GM18511 (cell line): ENCODE measurements around the gene BNIP5.
"Not testable (repeated sequence)": the region's sequence is repeated elsewhere in the genome, so short reads cannot be mapped to it uniquely, and the experiment has no call there.

ENCODE experiments used
- ATAC-seq: cut with Tn5 transposase; IDR thresholded peaks from one replicate; pipeline ENCODE4 v1.9.1; 2021; ENCODE audit warnings: mild to moderate bottlenecking, moderate library complexity; ENCODE audit not compliant: unreplicated experiment

BNIP5 gene

DNA sequence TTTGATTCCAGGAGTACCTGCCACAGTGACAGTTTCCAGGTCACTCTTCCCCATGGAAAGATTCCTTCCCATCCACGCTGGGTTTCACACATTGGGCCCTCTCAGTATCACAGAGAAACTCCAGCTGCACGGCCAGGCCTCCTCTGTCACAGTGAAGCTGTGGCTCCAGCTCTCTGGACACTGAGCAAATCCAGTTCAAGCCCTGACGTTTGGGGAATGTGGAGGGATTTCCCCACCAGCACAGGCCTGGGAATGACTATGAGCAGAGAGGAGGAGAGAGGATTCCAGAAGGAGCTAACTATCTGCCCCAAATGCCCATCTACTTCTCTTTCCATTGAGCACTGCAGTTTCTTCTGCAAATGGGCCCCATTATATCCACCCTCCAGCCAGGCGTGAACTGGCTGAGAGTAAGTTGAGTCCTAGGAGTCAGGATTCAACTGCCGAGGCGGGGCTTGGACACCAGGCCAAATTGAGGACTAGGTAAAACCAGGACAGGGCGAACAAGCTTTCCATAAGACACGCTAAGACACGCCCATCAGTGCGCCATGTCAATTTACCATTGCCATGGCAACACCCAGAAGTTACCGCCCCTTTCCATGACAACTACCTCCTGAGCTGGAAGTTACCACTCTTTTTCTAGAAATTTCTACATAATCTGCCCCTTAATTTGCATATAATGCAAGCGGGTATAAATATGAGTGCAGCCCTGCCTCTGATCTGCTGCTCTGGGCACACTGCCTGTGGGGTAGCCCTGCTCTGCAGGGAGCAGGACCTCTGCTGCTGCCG, 9.2 kb upstream of the BNIP5 start:
- no peak for ATAC-seq

DNA sequence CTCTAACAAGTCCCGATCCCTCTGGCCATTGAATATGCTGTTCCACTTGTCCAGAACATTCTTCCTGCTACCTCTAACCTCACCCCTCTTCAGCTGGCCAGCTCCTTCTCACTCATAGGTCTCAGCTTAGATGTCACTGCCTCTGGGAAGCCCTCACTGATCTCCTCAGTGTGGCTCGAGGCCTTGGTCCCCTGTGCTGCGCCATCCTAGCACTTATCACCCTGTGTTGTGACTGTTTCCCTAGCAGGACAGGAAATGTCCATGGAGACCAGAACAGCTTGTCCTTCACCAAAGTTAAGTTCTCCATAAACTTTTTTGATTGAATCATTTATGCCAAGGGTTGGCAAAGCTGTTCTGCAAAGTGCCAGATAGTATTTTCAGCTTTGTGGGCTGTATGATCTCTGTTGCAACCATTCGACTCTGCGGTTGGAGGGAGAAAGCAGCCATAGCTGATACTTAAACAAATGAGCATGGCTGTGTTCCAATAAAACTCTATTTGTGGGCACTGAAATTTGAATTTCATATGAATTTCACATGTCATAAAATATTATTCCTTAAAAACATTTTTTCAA, 6.5 kb upstream of the BNIP5 start:
- no peak for ATAC-seq

DNA sequence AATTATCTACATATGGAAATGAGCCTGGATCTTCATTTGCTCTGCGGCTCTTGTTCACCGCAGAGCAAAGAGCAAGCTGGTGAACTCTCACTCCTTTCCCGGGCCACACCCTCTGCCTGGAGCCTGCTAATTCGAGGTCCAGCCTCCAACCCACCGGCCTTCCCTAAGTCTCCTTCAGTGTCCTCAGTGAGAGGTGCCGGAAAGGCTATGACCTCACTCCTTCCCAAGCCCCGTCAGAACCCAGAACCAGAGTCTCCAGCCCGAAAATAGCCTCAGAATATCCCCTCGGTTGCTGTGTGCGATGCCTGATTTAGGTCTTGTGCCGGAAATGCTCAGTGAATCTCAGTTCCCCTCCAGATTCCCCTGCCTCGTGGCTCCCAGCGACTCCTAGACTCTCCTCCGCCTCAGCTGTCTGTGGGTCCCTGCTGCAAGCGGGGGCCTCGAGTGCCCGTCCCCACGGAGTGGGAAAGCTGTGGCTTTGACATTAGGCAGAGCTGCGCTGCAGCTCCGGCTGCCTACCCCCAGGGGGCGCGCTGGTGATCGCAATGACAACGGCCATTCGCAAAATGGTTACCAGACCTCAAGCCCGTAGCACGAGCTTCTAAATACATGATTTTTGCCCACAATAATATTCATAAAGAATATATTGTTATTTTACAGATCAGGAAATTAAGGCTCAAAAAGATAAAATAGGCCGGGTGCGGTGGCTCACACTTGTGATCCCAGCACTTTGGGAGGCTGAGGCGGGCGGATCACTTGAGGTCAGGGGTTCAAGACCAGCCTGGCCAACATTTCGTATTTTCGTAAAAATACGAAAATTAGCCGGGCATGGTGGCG, 4.1 kb upstream of the BNIP5 start:
- ATAC-seq, result no peak

DNA sequence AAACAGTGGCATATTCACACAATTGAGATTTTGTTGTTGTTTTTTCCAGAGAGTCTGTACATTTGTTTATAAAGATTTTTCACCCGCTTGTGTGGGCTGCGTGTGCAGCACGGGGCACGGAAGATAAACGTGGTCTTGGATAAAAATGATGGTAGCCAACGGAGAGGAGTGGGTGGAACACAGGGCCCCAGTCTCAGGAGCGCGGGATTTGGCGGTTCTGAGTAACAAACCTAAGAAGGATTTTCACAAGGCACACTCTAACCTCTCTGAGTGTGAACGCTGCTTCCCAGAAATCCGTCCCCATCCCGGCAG, 3.6 kb upstream of the BNIP5 start:
- ATAC-seq, result no peak

DNA sequence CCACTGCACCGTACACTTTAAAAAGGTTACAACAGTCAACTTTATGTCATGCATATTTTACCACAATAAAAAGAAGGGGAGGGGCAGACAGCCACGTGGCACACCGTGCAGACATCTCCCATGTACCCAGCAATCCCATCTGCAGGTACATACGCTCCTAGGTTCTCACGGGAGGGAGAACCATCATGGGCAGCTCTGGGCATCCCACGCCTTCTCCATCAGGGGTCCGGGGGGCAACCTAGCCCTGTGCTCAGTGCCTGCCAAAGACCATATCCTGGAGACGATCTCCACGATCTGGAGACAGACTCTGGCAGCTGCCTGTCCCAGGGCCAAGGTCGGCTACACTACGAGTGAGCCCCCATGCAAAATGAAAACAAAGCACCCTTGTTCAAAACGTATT, 2.5 kb upstream of the BNIP5 start:
- ATAC-seq, result no peak

DNA sequence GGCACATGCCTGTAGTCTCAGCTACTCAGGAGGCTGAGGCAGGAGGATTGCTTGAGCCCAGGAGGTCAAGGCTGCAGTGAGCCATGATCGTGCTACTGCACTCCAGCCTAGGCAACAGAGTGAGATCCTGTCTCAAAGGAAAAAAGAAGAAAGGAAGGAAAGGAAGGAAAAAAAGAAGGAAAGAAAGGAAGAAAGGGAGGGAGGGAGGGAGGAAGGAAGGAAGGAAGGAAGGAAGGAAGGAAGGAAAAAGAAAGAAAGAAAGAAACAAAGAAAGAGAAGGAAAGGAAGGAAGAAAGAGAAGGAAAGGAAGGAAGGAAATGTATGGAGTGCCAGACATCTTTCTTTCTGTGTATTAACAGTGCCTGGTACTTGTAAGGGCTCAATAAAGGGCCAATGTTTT, 1.5 kb upstream of the BNIP5 start:
- not testable (repeated sequence) for ATAC-seq

DNA sequence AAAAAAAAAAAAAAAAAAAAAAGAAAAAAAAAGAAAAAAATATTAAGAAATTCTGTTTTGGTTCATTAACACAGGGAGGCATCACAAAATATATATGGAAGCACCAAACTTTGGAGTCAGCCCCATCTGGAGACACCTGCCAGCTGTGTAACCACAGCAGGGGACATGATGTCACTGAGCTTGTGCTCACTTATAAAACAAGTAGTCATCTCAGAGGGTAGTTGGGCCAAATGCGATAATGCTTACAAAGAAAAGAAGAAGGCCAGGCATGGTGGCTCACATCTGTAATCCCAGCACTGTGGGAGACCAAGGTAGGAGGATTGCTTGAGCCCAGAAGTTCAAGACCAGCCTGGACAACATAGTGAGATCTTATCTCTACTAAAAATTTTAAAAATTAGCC, 1.1 kb upstream of the BNIP5 start:
- no peak for ATAC-seq

DNA sequence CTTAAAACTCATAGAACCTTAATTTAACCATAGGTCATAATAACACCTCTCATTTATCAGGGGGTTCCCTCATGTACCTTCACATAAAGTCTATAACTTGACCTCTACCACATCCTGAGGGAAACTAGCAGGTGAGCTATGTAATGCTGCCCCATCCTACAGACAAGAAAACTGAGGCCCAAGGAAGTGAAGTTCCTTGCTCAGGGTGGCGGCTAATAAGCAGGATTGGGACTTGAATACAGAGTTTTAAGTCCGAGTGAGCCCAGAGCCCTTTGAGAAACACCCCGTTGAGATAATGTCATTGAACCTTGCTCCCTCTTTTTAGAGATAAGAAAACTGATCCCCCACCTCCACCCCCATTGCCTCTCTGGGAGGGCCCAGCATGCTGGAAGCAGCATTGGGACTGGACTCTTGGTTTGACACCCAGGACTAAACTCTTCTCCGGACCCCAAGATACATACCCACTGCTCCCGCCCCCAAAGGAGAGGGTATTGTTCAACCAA, 429 bp downstream of the BNIP5 start:
- ATAC-seq, result no peak

DNA sequence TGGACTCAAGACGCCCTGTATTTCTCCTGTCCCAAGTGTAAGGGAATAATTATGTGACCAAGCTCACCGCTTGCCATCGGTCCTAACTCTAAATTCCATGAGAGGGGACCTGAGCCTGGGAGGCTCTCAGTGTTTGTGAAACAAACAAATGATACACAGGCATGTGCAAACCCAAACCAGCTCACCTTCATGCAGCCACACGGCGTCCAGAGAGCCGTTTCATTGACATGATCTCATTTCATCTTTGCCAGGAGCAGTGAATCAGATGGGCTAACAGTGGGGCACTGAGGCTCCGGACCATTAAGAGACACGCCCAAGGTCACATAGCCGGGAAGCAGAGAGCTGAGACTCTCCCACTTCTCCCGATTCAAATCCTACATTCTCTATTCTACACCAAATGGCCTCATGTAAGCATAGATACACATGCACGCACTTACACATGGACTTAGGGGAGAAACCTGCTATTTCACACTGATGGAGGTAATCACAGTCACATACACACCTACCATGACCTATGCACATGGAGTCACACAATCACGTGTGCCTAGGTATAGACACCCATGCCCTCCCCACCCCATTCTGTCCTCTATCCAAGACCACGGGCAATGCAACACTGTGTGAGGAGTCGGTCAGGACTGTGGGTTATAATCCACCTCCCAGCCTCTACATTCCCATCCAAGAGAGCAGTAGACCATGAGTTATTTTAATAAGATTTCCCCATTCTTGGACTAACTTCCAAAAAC, 1.1 kb downstream of the BNIP5 start:
- no peak for ATAC-seq

DNA sequence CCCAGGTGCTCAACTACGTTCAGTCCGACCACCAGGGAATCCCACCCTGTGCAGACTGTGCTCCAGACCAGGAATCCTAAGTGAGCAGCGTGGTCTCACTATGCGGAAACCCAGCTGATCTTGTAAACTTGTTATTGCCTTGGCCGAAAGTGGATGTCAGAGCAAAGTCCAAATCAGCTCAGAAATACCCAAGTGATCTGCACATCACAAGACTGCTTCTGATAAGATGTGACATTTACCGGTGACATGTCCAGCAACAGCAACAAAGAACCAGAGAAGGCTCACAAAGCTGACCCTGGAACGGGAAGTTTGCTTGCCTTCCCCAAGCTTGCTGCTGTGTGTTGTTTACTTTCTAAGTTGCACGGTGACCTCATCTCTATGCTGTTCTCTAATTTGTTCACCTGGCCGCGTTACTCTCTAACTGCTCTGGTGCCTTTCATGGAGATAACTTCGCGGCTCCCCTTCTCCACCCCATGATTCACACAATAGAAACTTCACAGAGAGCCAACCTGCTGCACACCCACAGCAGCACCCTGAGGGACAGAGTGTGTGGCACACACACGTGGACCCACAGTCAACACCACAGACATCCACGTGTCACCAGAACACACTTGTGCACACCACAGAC, 1.7 kb downstream of the BNIP5 start:
- no peak for ATAC-seq

DNA sequence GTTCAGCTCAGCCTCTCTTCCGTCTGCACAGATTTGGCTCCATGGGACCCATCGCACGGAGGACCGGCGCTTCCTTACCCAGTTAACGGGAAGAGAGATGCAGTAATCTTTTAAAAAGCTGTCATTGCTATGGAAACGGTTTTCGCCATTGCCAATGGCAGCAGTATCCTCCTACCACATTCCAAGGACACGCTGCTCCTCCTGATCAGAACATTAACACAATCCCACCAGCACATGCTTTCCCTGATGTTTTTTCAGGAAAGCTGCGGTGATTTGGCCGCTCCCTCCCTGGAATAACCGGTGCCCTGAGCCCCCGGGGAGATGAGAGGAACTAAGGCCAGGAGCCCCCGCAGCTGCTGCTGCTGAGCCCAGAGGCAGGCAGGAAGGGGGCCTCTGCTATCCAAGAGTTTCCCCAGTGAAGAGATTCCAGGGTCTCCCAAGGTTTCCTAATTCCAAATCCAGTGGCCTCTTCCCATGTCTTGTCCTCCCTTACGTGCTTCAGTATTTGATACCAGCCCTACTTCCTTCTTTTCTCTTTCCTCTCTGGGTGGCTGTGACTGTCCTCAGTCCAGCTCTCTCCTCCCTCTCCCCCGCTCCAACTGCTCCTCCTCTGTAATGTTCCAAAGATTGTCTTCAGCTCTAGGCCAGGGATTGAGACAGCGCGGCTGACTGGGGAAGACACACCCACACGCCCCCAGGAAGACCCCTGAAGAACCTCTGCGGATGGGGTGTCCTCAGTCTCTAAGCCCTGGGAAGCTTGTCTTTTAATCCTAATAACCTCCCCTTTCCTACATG, 2.6 kb downstream of the BNIP5 start:
- no peak for ATAC-seq

DNA sequence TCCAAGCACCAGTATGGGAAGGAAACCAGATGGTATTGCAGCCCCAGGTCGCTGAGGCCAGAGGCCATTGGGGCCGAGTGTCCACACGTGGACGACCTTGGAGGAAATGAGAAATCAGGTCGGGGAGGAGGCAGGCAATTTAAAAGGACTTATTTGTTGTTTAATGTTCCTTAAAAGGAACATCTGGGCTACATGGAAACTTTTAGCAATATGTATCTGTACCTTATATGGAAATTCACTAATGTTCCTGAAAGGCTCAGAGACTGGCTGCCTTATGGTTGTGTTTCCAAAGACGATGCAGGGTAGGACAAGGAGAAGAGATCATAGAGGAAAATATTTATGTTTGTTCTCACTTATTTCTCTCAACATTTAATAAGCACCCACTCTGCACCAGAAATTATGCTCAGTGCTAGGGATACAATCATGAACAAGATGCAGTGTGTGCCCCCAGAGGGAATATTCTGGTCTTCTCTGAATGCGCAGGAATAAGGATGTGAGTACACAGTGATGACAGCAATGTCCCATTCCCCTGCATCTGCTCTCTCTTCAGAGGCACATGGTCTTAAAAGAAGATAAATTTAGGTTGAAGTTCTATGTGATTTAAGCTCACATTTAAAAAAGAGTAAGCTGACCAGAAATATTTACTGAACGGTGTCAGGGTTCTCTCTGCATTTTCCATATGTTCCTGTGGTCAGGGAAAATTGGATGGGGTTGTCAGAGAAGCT, 3.4 kb downstream of the BNIP5 start:
- ATAC-seq, result no peak

DNA sequence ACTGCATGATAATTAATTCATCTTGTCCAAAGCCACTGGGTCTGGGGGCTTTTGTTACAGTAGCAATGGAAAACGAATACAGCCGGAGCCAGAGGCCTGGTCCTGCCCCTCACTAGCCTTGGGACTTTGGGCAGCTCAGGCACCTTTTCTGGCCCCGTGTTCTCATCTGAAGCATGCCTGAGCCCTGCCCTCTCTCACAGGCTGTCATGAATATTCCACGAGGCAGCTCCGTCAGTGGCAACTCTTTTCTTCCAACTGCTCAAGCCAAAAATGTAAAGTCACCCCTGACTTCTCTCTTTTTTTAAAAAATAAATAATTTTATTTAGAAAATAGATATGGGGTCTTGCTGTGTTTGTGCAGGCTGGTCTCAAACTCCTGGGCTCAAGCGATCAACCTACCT, 5.3 kb downstream of the BNIP5 start:
- ATAC-seq, result no peak

DNA sequence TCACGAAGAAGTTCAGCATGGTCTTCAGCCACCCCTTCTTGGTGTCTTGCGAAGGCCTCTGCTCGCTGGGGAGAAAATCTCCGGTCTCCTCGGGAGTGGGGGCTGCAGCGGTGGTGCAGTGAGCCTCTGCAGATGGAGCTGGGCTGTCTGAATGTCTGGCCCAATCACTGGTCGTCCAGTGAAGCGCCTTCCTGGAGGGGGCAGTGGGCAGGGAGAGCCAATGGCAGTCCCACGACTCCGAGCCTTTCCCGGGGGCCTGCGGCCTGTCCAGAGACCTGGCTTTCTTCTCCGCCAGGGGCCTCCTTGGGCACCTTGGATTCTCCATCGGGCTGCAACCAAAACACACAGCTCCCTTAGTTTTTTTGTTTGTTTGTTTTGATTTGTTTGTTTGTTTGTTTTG, 6.3 kb downstream of the BNIP5 start:
- no peak for ATAC-seq

DNA sequence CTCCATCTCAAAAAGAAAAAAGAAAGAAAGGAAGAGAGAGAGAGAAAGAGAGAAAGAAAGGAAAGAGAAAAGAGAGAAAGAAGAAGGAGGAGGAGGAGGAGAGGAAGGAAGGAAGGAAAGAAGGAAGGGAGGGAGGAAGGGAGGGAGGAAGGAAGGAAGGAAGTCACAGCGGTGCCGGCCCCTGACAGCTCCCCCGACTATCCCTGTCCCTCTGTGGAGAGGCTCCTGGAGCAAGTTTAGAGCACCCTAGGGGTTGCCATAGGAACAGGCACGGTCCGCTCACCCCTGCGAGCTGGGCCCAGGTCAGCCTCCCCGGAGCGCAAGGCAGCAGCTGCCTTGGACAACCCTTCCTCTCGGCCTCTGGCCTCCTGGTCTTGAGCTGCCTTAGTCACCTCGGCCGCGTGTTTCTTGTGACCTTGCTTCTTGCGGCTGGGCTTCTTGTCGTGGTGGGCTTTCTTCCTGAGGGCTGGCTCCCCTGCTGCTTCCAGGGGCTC, 6.8 kb downstream of the BNIP5 start:
- no peak for ATAC-seq

DNA sequence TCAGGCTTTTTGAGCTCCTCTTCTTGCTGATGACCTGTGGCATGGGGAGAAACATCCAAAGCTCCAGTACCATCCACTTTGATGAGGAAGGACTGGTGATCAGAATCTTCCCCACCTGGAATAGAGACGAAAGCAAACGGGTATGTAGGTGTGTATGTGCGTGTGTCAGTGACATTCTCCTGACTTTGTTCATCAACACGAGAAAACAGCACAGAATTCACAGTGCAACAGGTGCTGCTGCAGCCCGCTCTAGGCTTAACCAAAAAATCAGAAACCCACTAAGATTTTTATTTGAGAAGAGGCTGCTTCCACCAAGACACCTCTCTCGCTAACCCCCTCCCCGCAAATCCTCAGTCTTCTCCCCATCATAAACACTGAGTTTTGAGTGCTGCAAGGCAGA, 8.1 kb downstream of the BNIP5 start:
- no peak for ATAC-seq

DNA sequence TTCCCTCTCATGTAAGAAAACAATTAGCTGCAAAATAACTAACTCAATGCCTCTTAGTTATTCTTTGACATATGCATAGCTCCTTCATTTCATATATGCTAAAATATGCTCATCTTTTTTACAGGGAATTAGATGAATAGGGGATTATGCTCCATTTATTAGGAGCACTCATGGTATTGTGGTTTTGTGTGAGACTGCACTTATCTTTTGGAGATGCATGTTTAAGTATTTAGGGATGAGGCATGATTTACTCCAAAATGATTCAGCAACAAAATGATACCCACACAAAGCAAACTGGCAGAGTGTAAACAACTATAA, 8.8 kb downstream of the BNIP5 start:
- no peak for ATAC-seq

DNA sequence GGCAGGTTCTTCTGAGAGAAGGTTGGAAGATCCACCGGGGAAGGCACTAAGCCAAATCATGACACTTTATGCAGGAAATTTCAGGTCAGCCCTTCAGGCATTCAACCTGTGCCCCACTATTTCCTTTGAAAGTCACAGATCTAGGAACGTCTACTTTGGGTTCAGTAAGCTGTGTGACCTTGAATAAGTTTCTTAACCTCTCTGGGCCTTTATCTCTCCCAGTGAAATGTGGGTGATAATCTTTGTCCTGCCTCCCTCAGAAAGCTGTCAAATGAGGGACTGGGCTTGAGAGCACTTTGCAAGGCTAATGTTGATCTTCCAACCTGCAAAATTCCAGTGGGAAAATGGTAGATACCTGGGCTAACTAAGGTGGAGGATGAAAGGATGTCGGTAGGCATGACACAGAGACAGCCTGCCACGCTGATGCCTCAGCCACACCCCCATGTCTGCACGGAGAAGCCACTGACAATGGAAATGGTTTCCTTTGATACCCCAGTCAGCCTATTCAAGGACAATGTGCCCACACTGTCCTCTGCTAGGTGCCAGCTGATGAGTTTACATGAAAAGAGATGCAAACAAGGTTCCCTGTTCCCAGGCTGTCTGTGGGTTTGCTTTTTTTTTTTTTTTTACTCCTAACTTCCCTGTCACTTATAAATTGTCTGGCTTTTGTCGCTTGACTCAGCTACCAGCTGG, 9.3 kb downstream of the BNIP5 start:
- ATAC-seq, result no peak
